A204.1 (cell line): Measurements from ENCODE around the gene ATG2A.

ENCODE experiments used
- FAIRE-seq: peaks from 2 replicates; lab custom pipeline; 2012; peaks lifted over from hg19 to GRCh38; lab: Jason Lieb, UNC

ATG2A gene

GRCh38 chr11:64916775-64917662, at the start of gene ATG2A:
TSS of gene ATG2A (minus strand) at chr11:64917209. CDS start at chr11:64917135, 74 bp downstream.
- peak; percentile 99 for FAIRE-seq

- FAIRE-seq, result no peak
These were observed 46.1 kb upstream of the ATG2A start for GRCh38 chr11:64963072-64963631.

- no peak for FAIRE-seq
These were observed 43.7 kb upstream of the ATG2A start for GRCh38 chr11:64960719-64961118.

GRCh38 chr11:64959498-64959897, 42.5 kb upstream of the ATG2A start:
- no peak for FAIRE-seq

DNA sequence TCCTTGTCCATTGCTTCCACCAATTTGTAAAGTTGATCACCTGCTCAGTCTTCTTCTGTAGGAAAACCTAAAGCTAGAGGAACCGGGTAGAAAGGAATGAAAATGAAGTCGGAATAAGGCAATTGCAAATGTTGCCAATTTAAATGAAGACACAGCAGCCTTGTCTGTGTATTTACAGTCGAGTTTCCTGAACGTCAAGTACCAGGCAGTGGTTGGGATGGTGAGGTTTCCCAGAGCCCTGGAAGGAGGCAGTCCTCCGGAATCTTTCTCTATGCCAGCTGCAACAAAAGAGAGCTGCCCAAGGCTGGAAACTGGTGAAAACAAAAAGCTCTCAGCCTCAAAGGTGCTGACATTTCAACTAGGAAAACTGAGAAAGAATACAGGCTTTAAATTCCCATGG, 37.2 kb upstream of the ATG2A start:
- no peak for FAIRE-seq

DNA sequence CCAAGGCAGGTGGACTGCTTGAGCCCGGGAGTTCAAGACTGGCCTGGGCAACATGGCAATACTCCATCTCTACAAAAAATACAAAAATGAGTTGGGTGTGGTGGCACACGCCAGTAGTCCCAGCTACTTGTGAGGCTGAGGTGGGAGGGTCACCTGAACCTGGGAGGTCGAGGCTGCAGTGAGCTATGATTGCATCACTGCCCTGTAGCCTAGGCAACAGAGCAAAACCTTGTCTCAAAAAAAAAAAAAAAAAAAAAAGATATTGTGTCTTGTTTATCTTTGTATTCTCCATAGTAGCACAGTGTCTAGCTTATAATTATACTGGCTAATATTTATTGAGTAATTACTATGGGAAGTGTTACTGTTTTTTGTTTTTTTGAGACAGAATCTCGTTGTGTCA, 34.5 kb upstream of the ATG2A start:
- FAIRE-seq, result no peak

- no peak for FAIRE-seq
These were observed 30.3 kb upstream of the ATG2A start for GRCh38 chr11:64947208-64947814.

DNA sequence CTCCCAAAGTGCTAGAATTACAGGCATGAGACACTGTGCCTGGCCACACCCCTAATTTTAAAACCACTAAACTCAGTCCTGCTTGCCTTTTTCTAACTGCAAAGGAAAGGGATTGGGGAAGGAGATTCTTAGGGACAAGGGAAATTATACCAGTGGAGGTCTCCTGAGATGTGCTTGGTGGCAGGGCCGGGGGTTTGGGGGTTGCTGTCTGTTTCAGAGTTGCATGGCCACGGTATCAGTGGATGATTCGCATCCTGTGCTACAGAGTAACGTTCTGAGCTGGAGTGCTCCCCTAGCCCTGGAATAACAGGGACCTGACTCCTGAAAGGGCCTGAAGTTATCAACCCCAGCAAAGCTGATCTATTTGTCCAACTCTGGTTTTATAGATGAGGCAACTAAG, 19.5 kb upstream of the ATG2A start:
- no peak for FAIRE-seq

GRCh38 chr11:64935359-64936081, 18.5 kb upstream of the ATG2A start, which contains the start of gene GPHA2:
TSS of gene GPHA2 (minus strand) at chr11:64935893. CDS start at chr11:64935460, 433 bp downstream.
- no peak for FAIRE-seq

- no peak for FAIRE-seq
These were observed 17.8 kb upstream of the ATG2A start for GRCh38 chr11:64934682-64935358.

GRCh38 chr11:64933935-64934681, 17.1 kb upstream of the ATG2A start:
- FAIRE-seq, result no peak

GRCh38 chr11:64933213-64933934, 16.4 kb upstream of the ATG2A start:
- FAIRE-seq, result no peak

- no peak for FAIRE-seq
These were observed 15.3 kb upstream of the ATG2A start for GRCh38 chr11:64932324-64932723.

DNA sequence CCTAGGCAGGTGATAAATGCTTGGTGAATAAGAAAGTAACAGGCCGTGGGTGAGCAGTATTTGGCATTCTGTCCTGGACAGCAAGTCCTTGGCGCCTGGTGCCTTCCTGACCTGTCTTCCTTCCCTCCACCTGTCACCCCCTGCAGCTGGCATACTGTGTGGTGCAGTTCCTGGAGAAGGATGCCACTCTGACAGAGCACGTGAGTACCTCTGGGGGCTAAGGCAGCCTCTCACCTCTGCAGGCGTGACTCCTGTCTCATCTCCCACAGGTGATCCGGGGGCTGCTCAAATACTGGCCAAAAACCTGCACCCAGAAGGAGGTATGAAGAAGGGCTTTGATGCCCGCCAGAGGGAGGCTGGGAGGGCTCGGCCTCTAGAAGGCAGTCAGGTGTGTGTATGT, 14.3 kb upstream of the ATG2A start:
- no peak for FAIRE-seq

- FAIRE-seq, result no peak
These were observed 13.3 kb upstream of the ATG2A start for GRCh38 chr11:64930340-64930739.

DNA sequence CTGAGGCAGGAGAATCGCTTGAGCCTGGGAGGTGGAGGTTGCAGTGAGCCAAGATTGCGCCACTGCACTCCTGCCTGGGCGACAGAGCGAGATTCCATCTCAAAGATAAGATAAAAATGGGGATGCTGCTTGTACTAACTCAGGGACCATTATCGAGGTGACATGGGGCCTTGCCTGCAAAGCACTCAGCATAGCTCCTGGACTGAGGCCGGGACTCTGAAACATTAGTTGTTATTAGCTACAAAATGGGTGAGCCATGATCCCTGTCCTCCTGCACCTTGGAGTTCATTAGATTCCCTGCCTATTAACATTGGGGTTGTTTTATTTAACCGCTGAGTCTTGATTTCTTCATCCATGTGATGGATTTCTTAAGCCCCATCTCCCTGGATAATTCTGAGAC, 12.6 kb upstream of the ATG2A start:
- no peak for FAIRE-seq

GRCh38 chr11:64928957-64929356, 11.9 kb upstream of the ATG2A start:
- no peak for FAIRE-seq

DNA sequence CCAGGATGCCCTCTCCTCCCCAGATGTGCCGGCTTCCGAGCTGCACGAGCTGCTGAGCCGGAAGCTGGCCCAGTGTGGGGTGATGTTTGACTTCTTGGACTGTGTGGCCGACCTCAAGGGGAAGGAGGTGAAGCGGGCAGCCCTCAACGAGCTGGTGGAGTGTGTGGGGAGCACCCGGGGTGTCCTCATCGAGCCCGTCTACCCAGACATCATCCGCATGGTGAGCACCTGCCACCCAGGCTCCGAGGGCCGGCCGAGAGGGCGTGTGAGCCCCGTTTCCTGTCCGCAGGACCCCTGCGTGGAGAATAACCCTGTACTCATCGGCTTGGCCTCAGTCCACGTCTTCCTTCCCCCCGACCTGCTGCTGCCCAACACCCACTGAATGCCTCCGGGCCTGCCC, 9.7 kb upstream of the ATG2A start:
- no peak for FAIRE-seq

DNA sequence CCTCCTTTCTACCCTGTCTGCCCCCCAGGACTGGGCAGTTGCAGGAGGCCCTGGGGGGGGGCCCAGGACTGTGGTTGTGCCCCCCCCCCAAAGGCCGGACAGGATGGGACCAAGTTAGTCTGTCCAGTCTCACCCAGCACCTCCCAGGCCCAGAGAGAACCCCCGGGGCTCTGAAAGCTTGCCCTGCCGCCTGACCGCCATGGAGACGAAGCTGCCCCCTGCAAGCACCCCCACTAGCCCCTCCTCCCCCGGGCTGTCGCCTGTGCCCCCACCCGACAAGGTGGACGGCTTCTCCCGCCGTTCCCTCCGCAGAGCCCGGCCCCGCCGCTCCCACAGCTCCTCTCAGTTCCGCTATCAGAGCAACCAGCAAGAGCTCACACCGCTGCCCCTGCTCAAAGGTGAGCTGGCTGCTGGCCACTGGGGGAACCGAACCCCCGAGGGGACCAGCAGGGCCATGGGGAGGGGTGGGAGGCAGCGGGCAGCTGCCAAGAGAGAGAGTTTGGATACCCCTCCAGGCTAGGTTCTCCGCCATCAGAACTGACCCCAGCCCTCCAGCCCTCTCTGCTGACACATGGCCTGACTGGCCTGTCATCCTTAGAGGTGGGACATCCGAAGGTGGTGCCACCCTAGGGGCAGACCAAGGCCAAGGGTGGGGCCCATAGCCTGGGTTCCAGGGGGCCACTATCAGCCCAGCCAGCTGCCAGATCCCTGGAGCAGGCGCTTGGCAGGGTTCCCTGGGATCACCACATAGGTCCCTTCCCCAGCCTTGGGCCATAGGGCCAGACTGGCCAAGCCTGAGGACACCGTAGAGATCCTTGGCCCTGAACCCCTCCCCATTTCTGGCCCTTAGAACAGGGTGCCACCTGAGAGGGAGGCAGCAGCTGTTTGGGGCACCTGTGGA, 8.8 kb upstream of the ATG2A start:
- no peak for FAIRE-seq

- FAIRE-seq, result no peak
These were observed 7.9 kb upstream of the ATG2A start for GRCh38 chr11:64924910-64925284.
